GM21737 (cell line): Measurements from ENCODE around the gene KRTAP12-2.
"Not testable (repeated sequence)": the region's sequence is repeated elsewhere in the genome, so short reads cannot be mapped to it uniquely, and the experiment has no call there.

Source experiments
- ATAC-seq: cut with Tn5 transposase; IDR thresholded peaks from one replicate; pipeline ENCODE4 v1.9.1; 2021; ENCODE audit warnings: mild to moderate bottlenecking, moderate library complexity; ENCODE audit not compliant: unreplicated experiment

The KRTAP12-2 gene

GRCh38 chr21:44686000-44686781 is 19.5 kb upstream of the KRTAP12-2 start:
- ATAC-seq: no peak

DNA sequence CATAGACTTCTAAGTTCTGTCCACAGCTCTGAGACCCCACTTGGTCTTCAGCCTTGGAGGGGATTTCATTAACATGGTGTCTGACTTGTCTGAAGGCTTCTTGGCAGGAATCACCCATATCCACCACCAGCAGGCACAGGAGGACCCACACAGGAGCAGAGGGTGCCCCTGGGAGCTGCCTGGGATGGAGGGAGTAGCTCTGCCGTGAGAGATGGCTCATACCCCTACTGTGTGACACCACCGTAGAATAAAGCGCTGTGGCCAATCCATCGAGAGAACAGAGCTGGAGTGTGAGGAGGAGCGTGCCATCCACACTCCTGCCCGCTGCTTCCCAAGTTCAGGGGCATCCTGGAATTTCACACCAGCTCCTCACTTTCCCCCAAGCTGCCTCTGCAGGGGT is 18.3 kb upstream of the KRTAP12-2 start:
- not testable (repeated sequence) for ATAC-seq

GRCh38 chr21:44684483-44684882 is 17.8 kb upstream of the KRTAP12-2 start:
- ATAC-seq: no peak

DNA sequence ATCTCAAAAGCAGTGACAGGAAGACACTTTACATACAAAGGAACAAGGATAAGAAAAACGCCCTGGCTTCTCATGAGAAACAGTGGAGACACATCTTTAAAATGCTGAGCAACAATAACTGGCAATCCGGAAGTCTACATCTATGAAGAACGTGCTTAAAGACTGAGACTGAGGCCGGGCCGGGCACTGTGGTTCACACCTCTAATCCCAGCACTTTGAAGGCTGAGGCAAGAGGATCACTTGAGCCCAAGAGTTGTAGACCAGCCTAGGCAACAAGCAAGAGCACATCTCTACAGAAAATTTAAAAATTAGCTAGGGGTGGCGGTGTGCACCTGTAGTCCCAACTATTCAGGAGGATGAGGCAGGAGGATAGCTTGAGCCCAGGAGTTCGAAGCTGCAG is 17.4 kb upstream of the KRTAP12-2 start:
- no peak for ATAC-seq

- ATAC-seq: no peak
Observed at GRCh38 chr21:44682580-44683151, 15.9 kb upstream of the KRTAP12-2 start.

GRCh38 chr21:44681861-44682579 is 15.3 kb upstream of the KRTAP12-2 start, which contains the start of gene KRTAP12-1:
TSS of gene KRTAP12-1 (minus strand) at chr21:44682163. CDS start at chr21:44682123, 40 bp downstream.
- no peak for ATAC-seq

DNA sequence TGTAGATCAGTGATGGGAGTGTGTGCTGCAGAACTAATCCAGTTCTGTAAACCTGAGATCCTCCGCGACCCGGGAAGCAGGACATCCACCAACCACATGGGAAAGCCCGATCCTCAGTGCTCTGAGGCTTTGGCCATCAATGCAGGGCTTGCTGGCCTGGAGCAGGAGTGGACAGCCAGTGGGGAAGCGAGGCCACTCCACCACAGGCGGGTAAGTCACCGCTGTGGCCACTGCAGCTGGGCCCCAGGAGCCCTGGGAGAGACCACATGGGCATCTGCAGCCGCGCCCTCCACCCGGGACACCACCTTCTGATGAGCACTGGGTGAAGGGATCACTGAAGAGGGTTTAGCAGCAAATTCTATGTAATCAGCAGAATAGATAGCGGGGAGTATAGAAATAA is 14.4 kb upstream of the KRTAP12-2 start:
- ATAC-seq: no peak

- no peak for ATAC-seq
Observed at GRCh38 chr21:44677881-44678280, 11.2 kb upstream of the KRTAP12-2 start.

DNA sequence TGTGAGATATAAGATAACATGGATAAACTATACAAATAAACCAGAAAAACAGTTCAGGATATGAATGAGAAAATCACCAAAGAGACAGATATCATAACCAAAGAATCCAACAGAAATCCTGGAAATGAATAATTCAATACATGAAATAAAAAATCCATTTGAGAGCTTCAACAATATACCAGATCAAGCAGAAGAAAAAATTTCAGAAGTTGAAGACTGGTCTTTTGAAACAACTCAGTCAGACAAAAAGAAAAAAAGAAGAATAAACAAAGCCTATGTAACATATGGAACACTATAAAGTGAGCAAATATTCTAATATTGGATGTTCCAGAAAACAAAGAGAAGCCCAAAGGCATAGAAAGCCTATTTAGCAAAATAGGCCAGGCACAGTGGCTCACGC is 5.2 kb upstream of the KRTAP12-2 start:
- ATAC-seq: no peak

GRCh38 chr21:44670642-44671432 is 4.1 kb upstream of the KRTAP12-2 start:
- ATAC-seq: no peak

- ATAC-seq: no peak
Observed at GRCh38 chr21:44667612-44668011, 885 bp upstream of the KRTAP12-2 start.

- no peak for ATAC-seq
Observed at GRCh38 chr21:44664691-44665090, 2.0 kb downstream of the KRTAP12-2 start.

DNA sequence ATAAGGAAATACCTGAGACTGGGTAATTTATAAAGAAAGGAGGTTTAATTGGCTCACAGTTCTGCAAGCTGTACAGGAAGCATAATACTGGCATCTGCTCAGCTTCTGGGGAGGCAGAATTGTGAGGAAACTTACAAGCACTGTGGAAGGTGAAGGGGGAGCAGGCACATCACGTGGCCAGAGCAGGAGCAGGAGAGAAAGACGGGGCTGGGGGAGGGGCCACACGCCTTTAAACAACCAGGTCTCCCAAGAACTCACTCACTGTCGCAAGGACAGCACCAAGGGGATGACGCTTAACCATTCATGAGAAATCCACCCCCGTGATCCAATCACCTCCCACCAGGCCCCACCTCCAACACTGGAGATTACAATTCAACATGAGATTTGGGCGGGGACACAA is 5.2 kb downstream of the KRTAP12-2 start:
- ATAC-seq: not testable (repeated sequence)

DNA sequence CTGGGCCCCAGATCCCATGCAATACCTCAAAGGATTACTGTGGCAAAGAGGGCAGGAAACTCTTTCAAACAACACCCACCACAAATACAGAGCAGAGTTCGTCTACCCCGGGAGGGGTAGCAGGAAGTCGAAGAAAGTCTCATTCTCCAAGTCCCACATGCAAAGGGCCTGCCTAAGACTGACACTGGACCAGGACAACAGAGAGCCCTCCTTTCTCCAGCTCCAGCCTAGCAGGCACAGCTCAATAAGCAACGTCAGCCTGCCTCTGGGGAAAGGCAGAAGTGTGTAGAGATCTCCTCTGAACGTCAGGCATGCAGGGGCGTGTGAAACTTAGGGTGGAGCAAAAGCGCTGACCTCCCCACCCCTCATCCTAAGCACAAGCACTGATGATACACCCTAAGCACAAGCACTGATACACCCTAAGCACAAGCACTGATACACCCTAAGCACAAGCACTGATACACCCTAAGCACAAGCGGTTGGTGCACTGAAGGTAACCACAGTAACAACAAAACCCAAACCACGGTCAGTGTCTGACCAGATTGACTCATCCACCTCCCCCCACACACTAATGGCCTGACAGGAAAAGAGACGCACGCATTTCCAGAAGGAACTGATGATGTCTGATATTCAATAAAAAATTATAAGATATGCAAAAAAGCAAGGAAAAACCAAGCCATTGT is 7.7 kb downstream of the KRTAP12-2 start:
- ATAC-seq: no peak

DNA sequence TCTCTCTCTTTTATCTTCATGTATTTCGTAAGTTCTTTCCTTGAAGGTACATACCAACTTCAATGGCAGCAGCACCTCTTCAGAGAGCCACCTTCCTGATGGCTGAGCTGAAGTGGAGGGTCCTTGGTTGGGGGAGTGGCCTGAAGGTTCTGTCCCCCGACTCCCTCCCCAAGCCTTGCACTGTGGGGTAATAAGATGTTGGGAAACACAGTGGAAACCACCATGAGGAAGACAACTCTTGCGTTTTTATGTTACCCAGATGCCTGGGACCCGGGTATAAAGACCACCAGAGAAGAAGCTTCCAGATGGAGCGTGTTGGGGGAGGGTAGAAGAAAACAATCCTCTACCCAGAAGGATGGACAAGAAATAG is 8.2 kb downstream of the KRTAP12-2 start:
- no peak for ATAC-seq

DNA sequence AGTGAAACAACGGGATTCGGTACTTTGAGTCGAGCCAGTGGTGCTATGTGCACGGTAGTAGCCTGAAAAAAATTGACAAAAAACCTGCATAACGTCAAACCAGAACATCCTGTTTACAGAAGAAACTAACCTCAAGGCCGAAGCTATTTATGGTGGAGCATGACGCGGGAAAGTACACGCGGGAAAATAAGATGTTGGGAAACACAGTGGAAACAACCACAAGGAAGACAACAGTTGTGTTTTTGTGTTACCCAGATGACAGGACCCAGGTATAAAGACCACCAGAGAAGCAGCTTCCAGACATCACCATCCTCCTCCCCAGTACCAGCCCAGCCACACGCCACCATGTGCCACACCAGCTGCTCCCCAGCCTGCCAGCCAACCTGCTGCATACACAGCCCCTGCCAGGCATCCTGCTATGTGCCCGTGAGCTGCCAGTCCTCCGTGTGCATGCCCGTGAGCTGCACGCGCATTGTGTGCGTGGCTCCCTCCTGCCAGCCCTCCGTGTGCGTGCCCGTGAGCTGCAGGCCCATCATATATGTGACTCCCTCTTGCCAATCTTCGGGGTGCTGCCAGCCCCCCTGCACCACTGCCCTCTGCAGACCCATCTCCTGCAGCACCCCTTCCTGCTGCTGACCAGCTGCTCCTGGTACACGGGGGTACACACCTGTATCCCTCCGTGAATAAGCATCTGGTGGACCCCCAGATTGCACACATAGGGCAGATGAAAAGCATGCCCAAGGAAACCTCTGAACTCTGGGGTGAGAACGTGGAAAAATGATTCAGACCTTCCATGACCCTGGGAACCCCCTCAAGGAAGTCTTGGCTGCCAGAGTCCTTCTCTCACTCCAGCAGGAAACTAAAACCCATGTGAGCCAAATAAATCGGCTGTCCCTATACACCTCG is 8.8 kb downstream of the KRTAP12-2 start, which contains the start of gene KRTAP12-3:
KRTAP12-3 (plus strand) TSS at position 298 of the 906 bp plus-strand sequence; CDS start at position 346, 48 bp downstream.
- no peak for ATAC-seq

- ATAC-seq: no peak
Observed at GRCh38 chr21:44656868-44657267, 9.9 kb downstream of the KRTAP12-2 start.

GRCh38 chr21:44654576-44655175 is 12.1 kb downstream of the KRTAP12-2 start, which contains the start of gene KRTAP12-4:
TSS of gene KRTAP12-4 (minus strand) at chr21:44654659. CDS start at chr21:44654614, 45 bp downstream.
- no peak for ATAC-seq
